ENCODE results near the gene CARTPT.

DNA sequence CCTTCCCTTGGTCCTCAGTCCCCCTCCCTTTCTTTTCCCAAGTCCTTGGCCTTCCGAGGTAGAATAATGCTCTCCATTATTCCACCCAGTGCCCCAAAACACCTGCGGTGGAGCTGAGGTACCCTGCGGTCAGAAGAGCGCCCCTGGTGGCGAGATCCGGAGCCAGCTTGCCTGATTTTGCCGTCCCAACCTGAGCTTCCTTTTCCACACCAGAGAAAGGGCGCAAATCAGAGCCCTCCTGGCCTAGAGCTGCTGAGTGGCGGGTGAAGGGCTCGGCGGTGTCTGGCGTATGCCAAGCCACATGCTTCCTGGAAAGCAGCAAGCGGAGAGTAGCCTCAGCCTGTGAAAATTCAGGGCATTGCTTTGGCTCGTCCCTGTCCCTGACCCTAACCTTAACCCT is 21.1 kb upstream of the CARTPT start:
- TF ChIP-seq, protein P1, sequence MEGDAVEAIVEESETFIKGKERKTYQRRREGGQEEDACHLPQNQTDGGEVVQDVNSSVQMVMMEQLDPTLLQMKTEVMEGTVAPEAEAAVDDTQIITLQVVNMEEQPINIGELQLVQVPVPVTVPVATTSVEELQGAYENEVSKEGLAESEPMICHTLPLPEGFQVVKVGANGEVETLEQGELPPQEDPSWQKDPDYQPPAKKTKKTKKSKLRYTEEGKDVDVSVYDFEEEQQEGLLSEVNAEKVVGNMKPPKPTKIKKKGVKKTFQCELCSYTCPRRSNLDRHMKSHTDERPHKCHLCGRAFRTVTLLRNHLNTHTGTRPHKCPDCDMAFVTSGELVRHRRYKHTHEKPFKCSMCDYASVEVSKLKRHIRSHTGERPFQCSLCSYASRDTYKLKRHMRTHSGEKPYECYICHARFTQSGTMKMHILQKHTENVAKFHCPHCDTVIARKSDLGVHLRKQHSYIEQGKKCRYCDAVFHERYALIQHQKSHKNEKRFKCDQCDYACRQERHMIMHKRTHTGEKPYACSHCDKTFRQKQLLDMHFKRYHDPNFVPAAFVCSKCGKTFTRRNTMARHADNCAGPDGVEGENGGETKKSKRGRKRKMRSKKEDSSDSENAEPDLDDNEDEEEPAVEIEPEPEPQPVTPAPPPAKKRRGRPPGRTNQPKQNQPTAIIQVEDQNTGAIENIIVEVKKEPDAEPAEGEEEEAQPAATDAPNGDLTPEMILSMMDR (IDR thresholded peaks at IDR 0.05; ENCODE audit: insufficient read depth, low read length, poor library complexity, severe bottlenecking) = peak; percentile 25
- no peak for TF ChIP-seq EZH2phosphoT487 (conservative IDR thresholded peaks at IDR 0.05; ENCODE audit: low read length)

Measured in SU-DHL-6 (cell line).